Suprapubic skin (tissue), 4 donors: ENCODE measurements around the gene LRRC75B. TPM values are rescaled to one million over a fixed set of nuclear protein-coding genes. Genes with fewer than 3 reads are reported as not detected.
A peak's percentile ranks its signal among the peaks of the same experiment; 100 is the strongest.

Experiments used
- DNase-seq, 2 donors: peaks; one replicate each; pipeline ENCODE4 v3.0.0-alpha.2; 2019; ENCODE audit warnings: low spot score in 2 of 2
- H3K27ac ChIP-seq: fragments of 200-600 bp; sonication (generic); one replicate; pipeline ENCODE4 v1.5.1; 2019
- H3K27me3 ChIP-seq: fragments of 200-600 bp; sonication (generic); one replicate; pipeline ENCODE4 v1.5.1; 2019
- H3K36me3 ChIP-seq: fragments of 200-600 bp; sonication (generic); one replicate; pipeline ENCODE4 v1.5.1; 2019
- H3K4me1 ChIP-seq: fragments of 200-600 bp; sonication (generic); one replicate; pipeline ENCODE4 v1.5.1; 2019
- H3K4me3 ChIP-seq: fragments of 200-600 bp; sonication (generic); one replicate; pipeline ENCODE4 v1.5.1; 2019; ENCODE audit warnings: mild to moderate bottlenecking
- H3K9me3 ChIP-seq: fragments of 200-600 bp; sonication (generic); one replicate; pipeline ENCODE4 v1.5.1; 2019
- EP300 ChIP-seq: sonication (generic); formaldehyde crosslinking; IDR thresholded peaks from one replicate; pipeline ENCODE4 v1.6.1; 2017; ENCODE audit warnings: antibody characterized with exemption
- POLR2A ChIP-seq, 2 donors: fragments of 450-650 bp; IDR thresholded peaks; one replicate each; pipeline ENCODE4 v1.6.1; 2017; ENCODE audit warnings: antibody characterized with exemption in 2 of 2, mild to moderate bottlenecking in 2 of 2, moderate library complexity in 2 of 2
- POLR2AphosphoS5 ChIP-seq, 3 donors: sonication (generic); formaldehyde crosslinking; IDR thresholded peaks; one replicate each; pipeline ENCODE4 v1.6.1; 2017; ENCODE audit warnings: antibody characterized with exemption in 3 of 3
- WGBS: methylation state at CpG from one replicate; pipeline ENCODE4 v1.1.5; 2018; 5-methylcytosine and 5-hydroxymethylcytosine counted together
- total RNA-seq, 4 donors: library from RNA; depleted of rRNA; stranded (reverse); fragments of >200 nt; gene quantifications; one replicate each; pipeline ENCODE4 v1.1.0, GENCODE V29; 2016
- TF ChIP-seq, protein P1 (sequence below), 2 donors: fragments of 200-600 bp in 1 of 2; fragments of 450-650 bp in 1 of 2; sonication (generic) in 1 of 2; IDR thresholded peaks; one replicate each; pipeline ENCODE4 v1.5.1; 2016 to 2019; ENCODE audit warnings: antibody characterized with exemption in 2 of 2, mild to moderate bottlenecking in 1 of 2, moderate library complexity in 1 of 2

The LRRC75B gene
- total RNA-seq, 4 donors from 2014 or later = 10.9 to 24.4 (median 14.0) TPM

DNA sequence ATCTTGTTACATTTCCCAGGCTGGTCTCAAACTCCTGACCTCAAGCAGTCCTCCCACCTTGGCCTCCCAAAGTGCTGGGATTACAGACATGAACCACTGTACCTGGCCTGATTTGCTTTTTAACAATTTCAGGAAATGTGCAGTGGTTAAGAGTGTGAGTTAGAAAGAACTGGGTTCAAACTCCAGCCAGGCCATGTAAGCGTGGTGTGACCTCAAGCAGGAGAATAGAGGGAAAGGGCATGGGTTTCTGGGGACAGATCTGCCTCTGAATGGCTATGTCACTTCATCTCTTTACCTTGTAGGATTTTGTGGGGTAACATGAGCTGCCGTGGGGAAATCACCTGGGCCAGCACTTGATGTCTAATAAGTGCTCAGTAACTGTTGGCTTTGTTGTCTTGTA, 27.8 kb downstream of the LRRC75B start:
- H3K27me3 ChIP-seq = no peaks in the 10 kb centered on the region
- DNase-seq = no peak
- 93% methylated on average over 2 of the region's 2 CpGs for WGBS
- H3K9me3 ChIP-seq = no peaks in the 10 kb centered on the region
- TF ChIP-seq, protein P1, sequence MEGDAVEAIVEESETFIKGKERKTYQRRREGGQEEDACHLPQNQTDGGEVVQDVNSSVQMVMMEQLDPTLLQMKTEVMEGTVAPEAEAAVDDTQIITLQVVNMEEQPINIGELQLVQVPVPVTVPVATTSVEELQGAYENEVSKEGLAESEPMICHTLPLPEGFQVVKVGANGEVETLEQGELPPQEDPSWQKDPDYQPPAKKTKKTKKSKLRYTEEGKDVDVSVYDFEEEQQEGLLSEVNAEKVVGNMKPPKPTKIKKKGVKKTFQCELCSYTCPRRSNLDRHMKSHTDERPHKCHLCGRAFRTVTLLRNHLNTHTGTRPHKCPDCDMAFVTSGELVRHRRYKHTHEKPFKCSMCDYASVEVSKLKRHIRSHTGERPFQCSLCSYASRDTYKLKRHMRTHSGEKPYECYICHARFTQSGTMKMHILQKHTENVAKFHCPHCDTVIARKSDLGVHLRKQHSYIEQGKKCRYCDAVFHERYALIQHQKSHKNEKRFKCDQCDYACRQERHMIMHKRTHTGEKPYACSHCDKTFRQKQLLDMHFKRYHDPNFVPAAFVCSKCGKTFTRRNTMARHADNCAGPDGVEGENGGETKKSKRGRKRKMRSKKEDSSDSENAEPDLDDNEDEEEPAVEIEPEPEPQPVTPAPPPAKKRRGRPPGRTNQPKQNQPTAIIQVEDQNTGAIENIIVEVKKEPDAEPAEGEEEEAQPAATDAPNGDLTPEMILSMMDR (IDR thresholded peaks at IDR 0.05) = no peak
- TF ChIP-seq POLR2A (IDR thresholded peaks at IDR 0.05) (no peak), POLR2AphosphoS5 (IDR thresholded peaks at IDR 0.05) (no peak), EP300 (no peak)
- peaks cover 30% of the 10 kb centered on the region for H3K4me1 ChIP-seq
- no peak overlapping the region for H3K4me3 ChIP-seq
- H3K27ac ChIP-seq = no peak overlapping the region
- peaks cover 49% of the 10 kb centered on the region for H3K36me3 ChIP-seq

DNA sequence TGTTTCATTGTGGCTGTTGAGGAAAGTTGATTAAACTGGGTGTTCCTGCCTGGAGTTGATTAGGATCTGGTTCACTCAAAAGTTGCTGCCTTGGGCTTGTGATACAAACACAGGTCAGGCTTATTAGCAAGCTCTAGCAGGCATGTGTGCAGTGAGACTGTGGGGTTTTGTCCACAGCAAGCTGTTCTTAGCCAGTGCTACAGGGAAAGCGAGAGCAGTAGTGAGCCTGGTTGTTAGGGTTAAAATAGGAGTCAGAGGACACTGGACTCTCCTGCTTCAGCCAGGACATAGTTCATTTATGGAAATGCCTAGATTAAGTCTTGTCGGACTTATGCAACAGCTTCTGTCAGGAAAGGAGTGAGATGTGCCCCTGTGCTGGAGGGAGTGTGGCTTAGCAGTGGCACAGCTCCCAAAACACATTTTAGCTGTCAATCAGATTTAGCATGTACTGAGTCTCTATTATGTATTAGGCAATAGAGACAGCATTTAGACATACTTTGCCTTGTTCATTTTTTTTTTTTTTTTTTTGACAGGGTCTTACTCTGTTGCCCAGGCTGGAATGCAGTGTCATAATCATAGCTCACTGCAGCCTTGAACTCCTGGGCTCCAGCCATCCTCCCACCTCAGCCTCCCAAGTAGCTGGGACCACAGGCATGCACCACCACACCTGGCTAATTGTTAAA, 28.4 kb downstream of the LRRC75B start:
- Histone ChIP-seq H3K4me1 (peaks cover 30% of the 10 kb centered on the region), H3K36me3 (peaks cover 47% of the 10 kb centered on the region), H3K4me3 (no peak overlapping the region), H3K27me3 (no peaks in the 10 kb centered on the region), H3K9me3 (no peaks in the 10 kb centered on the region), H3K27ac (no peak overlapping the region)
- WGBS = 69% methylated on average over 2 of the region's 2 CpGs
- TF ChIP-seq EP300 (no peak), POLR2A (IDR thresholded peaks at IDR 0.05) (no peak), POLR2AphosphoS5 (IDR thresholded peaks at IDR 0.05) (no peak)
- TF ChIP-seq, protein P1 (IDR thresholded peaks at IDR 0.05) = no peak
- DNase-seq = no peak

DNA sequence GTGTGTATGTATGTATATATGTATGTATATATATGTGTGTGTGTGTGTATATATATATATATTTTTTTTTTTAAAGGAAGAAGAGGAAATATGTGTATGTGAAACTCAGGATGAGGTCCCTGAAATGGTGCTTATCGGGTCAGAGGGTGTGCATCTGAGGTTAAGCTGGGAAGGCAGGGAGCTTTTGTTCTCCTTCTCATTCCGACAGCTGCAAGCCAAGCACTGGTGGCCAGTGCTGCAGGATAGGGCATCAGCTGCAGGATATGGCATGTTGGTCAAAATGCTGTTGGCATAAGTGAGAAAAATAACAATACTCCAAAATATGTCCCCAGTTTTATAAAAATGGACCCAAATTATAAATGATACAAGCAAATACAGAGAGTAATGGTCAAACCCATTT, 29.6 kb downstream of the LRRC75B start:
- peaks cover 46% of the 10 kb centered on the region for H3K36me3 ChIP-seq
- no peaks in the 10 kb centered on the region for H3K9me3 ChIP-seq
- no peak for TF ChIP-seq POLR2A (IDR thresholded peaks at IDR 0.05)
- TF ChIP-seq EP300 = no peak
- TF ChIP-seq POLR2AphosphoS5 (IDR thresholded peaks at IDR 0.05) = no peak
- TF ChIP-seq, protein P1 (IDR thresholded peaks at IDR 0.05) = no peak
- 85% methylated on average over 2 of the region's 2 CpGs for WGBS
- no peak for DNase-seq
- no peaks in the 10 kb centered on the region for H3K27me3 ChIP-seq
- H3K27ac ChIP-seq = no peak overlapping the region
- H3K4me1 ChIP-seq = peaks cover 30% of the 10 kb centered on the region
- no peak overlapping the region for H3K4me3 ChIP-seq

DNA sequence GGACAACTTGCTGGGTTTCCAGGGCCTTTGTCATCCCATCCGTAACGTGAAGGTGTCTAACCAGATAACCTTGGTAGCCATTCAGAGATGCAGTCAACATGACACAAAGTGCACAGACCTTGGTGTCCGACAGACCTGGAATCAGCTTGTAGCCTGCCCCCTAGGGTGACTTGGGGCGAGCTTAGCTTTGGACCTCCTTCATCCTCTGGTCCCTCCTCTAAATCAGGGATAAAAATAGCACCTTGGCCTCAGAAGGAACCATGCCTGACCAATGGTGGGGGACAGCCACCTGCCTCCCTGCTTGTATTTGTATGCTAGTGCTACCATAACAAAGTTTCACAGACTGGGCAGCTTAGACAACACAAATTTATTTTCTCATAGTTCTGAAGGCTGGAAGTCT, 33.4 kb downstream of the LRRC75B start:
- Histone ChIP-seq H3K4me3 (no peak overlapping the region), H3K4me1 (peaks cover 35% of the 10 kb centered on the region), H3K27me3 (no peaks in the 10 kb centered on the region), H3K36me3 (peaks cover 41% of the 10 kb centered on the region), H3K9me3 (no peaks in the 10 kb centered on the region), H3K27ac (no peak overlapping the region)
- WGBS = 67% methylated on average over 4 of the region's 4 CpGs
- no peak for DNase-seq
- TF ChIP-seq POLR2A (IDR thresholded peaks at IDR 0.05) = no peak
- TF ChIP-seq, protein P1 (IDR thresholded peaks at IDR 0.05) = no peak
- TF ChIP-seq POLR2AphosphoS5 (IDR thresholded peaks at IDR 0.05) = no peak
- TF ChIP-seq EP300 = no peak

DNA sequence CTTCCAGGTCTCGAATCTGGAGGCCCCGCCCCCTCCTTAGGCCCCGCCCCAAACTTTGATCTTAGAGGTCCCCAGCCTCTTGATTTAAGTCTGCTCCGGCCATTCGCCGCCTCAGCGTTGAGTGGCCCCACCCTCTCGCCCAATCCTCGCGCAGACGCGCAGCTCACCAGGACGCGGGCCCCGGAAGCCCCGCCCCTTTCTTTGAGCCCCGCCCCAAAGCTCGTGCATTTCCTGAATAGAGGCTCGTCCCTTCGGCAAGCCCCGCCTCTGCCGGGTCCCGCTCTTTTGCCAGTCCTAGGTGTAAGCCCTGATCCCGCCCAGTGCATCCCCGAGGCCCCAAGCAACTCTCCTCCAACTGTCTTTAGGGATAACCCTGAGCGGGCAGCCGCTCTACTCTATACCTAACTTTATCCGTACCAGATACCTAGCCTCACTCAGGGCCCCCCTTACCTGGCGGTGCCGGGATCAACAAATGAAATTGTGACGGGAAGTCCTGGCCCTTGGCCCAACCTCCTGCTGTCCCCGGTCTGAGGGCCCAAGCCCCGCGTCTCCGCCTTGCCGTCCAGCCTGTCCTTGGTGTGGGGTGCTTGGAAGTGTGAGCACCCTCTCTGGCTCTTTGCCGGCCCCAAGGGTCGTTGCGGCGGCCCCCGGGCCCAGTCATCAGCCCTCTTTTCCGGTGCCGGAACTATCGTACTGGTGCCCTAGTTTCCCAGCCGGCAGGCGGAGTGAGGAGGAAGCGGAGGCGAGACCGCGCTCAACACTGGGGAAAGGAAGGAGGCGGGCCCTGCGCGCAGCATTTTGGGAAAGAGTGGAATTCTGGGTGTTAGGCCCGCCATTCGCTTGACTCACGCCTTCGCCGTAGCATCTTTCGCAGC, 37.5 kb downstream of the LRRC75B start, which contains the start of gene SNRPD3:
Gene SNRPD3, plus strand, starts transcription at position 835 of the 875 bp plus-strand sequence. CDS start 1,676 bp downstream, outside the sequence.
- peaks cover 38% of the 10 kb centered on the region for H3K4me1 ChIP-seq

More for the DNA sequence above, 37.5 kb downstream of the LRRC75B start, which contains the start of gene SNRPD3:
- peak; percentile 100 for DNase-seq
- H3K4me3 ChIP-seq = peak within 1 kb of the TSS; percentile 96
- H3K27ac ChIP-seq = peak within 1 kb of the TSS; percentile 96
- H3K36me3 ChIP-seq = peaks cover 26% of the 10 kb centered on the region
- TF ChIP-seq POLR2A (IDR thresholded peaks at IDR 0.05) = peak in 1 of 2 donors; percentile 60
- TF ChIP-seq, protein P1 (IDR thresholded peaks at IDR 0.05) = peak; percentile 16 to 27
- peak; percentile 11 to 88 (median 85) for TF ChIP-seq POLR2AphosphoS5 (IDR thresholded peaks at IDR 0.05)
- no peak for TF ChIP-seq EP300
- WGBS = under 1% methylated on average over 31 of the region's 59 CpGs
- no peaks in the 10 kb centered on the region for H3K9me3 ChIP-seq
- H3K27me3 ChIP-seq = no peaks in the 10 kb centered on the region
